A549 (cell line): ENCODE data around the gene RABL6. TPM values are rescaled to one million over a fixed set of nuclear protein-coding genes. Genes with fewer than 3 reads are reported as not detected.

Experiments
- ATAC-seq, 2 experiments: fragments of 200-7000 bp in 1 of 2; fragments of >200 bp in 1 of 2; cut with Nextera tagmentation in 1 of 2; cut with Tn5 transposase in 1 of 2; 3 replicates each; pipeline versions ENCODE4 v1.8.0 to v1.9.1; 2018 to 2020; ENCODE audit warnings: mild to moderate bottlenecking in 1 of 2, moderate library complexity in 1 of 2
- CTCF ChIA-PET: fragments of 300-600 bp; sonication (Branson Sonifier 250); formaldehyde crosslinking; extraction: SDS; loops from one replicate; lab custom pipeline; 2021; ENCODE audit warnings: antibody characterized with exemption, inconsistent platforms; lab: Yijun Ruan, JAX
- POLR2A ChIA-PET: fragments of 350-600 bp; formaldehyde crosslinking; extraction: SDS; loops from one replicate; lab custom pipeline; 2021; ENCODE audit warnings: antibody characterized with exemption, inconsistent platforms; lab: Yijun Ruan, JAX
- DNase-seq, 2 experiments: peaks; one replicate each; pipeline versions ENCODE4 v3.0.0 to v3.0.0-alpha.2; 2011 to 2016; ENCODE audit warnings: low read depth in 1 of 2, low spot score in 1 of 2
- FAIRE-seq: peaks from 2 replicates; lab custom pipeline; 2011; peaks lifted over from hg19 to GRCh38; lab: Jason Lieb, UNC
- H3K27ac ChIP-seq, 2 experiments: fragments of >200 bp; sonication (Bioruptor Twin); formaldehyde crosslinking; 3 replicates each; pipeline ENCODE4 v1.5.1; 2016 to 2017
- H3K4me1 ChIP-seq: fragments of >200 bp; sonication (Bioruptor Twin); formaldehyde crosslinking; 3 replicates; pipeline ENCODE4 v1.6.1; 2016
- H3K4me2 ChIP-seq: fragments of >200 bp; sonication (Bioruptor Twin); formaldehyde crosslinking; 3 replicates; pipeline ENCODE4 v1.6.1; 2016
- H3K4me3 ChIP-seq: fragments of >200 bp; sonication (Bioruptor Twin); formaldehyde crosslinking; 3 replicates; pipeline ENCODE4 v1.5.1; 2016
- H3K9me3 ChIP-seq: fragments of >200 bp; sonication (Bioruptor Twin); formaldehyde crosslinking; 3 replicates; pipeline ENCODE4 v1.6.1; 2016
- ATOH8 ChIP-seq: fragments of 250-450 bp; sonication (Bioruptor Pico); IDR thresholded peaks from 2 replicates; pipeline ENCODE4 v1.5.0; 2020; ENCODE audit warnings: low read depth, mild to moderate bottlenecking, moderate library complexity
- BCL3 ChIP-seq: fragments of >200 bp; sonication (Bioruptor Twin); formaldehyde crosslinking; IDR thresholded peaks from 3 replicates; pipeline ENCODE4 v1.6.1; 2016
- BHLHE40 ChIP-seq: IDR thresholded peaks from 2 replicates; pipeline ENCODE4 v1.6.1; 2012; ENCODE audit warnings: low read depth, low read length, inconsistent platforms
- CHD4 ChIP-seq: fragments of 200-600 bp; sonication (generic); IDR thresholded peaks from 2 replicates; pipeline ENCODE4 v1.6.1; 2016; ENCODE audit warnings: antibody characterized with exemption, mild to moderate bottlenecking, borderline replicate concordance
- E2F6 ChIP-seq: IDR thresholded peaks from 2 replicates; pipeline ENCODE4 v1.6.1; 2012; ENCODE audit warnings: low read depth, borderline replicate concordance
- FOSB ChIP-seq: fragments of 250-450 bp; sonication (Bioruptor Pico); IDR thresholded peaks from 2 replicates; pipeline ENCODE4 v1.5.0; 2020; ENCODE audit warnings: mild to moderate bottlenecking, moderate library complexity
- FOXS1 ChIP-seq: fragments of 250-450 bp; sonication (Bioruptor Pico); IDR thresholded peaks from 2 replicates; pipeline ENCODE4 v1.5.0; 2020; ENCODE audit warnings: mild to moderate bottlenecking, moderate library complexity
- HES2 ChIP-seq: fragments of >200 bp; sonication (Bioruptor Twin); formaldehyde crosslinking; IDR thresholded peaks from 2 replicates; pipeline ENCODE4 v1.6.1; 2016
- HMGXB4 ChIP-seq: fragments of 250-450 bp; sonication (Bioruptor Pico); IDR thresholded peaks from 2 replicates; pipeline ENCODE4 v1.5.0; 2021; ENCODE audit warnings: mild to moderate bottlenecking, moderate library complexity, borderline replicate concordance
- HOXA7 ChIP-seq: fragments of 250-450 bp; sonication (Bioruptor Pico); IDR thresholded peaks from 2 replicates; pipeline ENCODE4 v1.5.0; 2020; ENCODE audit warnings: mild to moderate bottlenecking, moderate library complexity
- JUNB ChIP-seq: fragments of >200 bp; sonication (Bioruptor Twin); formaldehyde crosslinking; IDR thresholded peaks from 2 replicates; pipeline ENCODE4 v1.6.1; 2016
- MYC ChIP-seq: IDR thresholded peaks from 2 replicates; pipeline ENCODE4 v1.6.1; 2012; ENCODE audit warnings: mild to moderate bottlenecking, inconsistent platforms, low read length, improper control_type of control experiment, borderline replicate concordance
- NPAS2 ChIP-seq: fragments of 250-450 bp; sonication (Bioruptor Pico); IDR thresholded peaks from 2 replicates; pipeline ENCODE4 v1.8.0; 2022; ENCODE audit warnings: mild to moderate bottlenecking, moderate library complexity, borderline replicate concordance
- NR3C1 ChIP-seq: fragments of >200 bp; sonication (Bioruptor Twin); formaldehyde crosslinking; IDR thresholded peaks from 3 replicates; pipeline ENCODE4 v1.6.1; 2017
- POLR2A ChIP-seq: IDR thresholded peaks from 2 replicates; pipeline ENCODE4 v1.6.1; 2012; ENCODE audit warnings: mild to moderate bottlenecking, low read length
- RCOR1 ChIP-seq: fragments of 150-350 bp; IDR thresholded peaks from 2 replicates; pipeline ENCODE4 v1.6.1; 2014; ENCODE audit warnings: antibody characterized with exemption, low read length, low read depth
- REST ChIP-seq: fragments of 200-600 bp; sonication (generic); IDR thresholded peaks from 2 replicates; pipeline ENCODE4 v1.6.1; 2016; ENCODE audit warnings: antibody characterized with exemption, mild to moderate bottlenecking, moderate library complexity
- RNF2 ChIP-seq: fragments of 200-600 bp; sonication (generic); IDR thresholded peaks from 2 replicates; pipeline ENCODE4 v1.6.1; 2016; ENCODE audit warnings: low read depth, mild to moderate bottlenecking, antibody characterized with exemption, moderate library complexity, borderline replicate concordance
- USF2 ChIP-seq: fragments of 450-650 bp; IDR thresholded peaks from 2 replicates; pipeline ENCODE4 v1.6.1; 2014; ENCODE audit warnings: antibody characterized with exemption
- ZFP36 ChIP-seq: fragments of 450-650 bp; IDR thresholded peaks from 2 replicates; pipeline ENCODE4 v1.6.1; 2014; ENCODE audit warnings: borderline replicate concordance; ENCODE audit not compliant: partially characterized antibody
- ZSCAN20 ChIP-seq: fragments of 250-450 bp; sonication (Bioruptor Pico); IDR thresholded peaks from 2 replicates; pipeline ENCODE4 v1.8.0; 2022; ENCODE audit warnings: mild to moderate bottlenecking, moderate library complexity
- WGBS: methylation state at CpG from one replicate; pipeline ENCODE4 v1.1.6; 2017; ENCODE audit errors: missing lambda C conversion rate; 5-methylcytosine and 5-hydroxymethylcytosine counted together
- polyA plus RNA-seq, 4 experiments: library from polyadenylated mRNA; depleted of rRNA in 3 of 4; stranded (reverse); fragments of >200 nt; fragmentation: RNase III in 1 of 4; extraction: RNeasy Plus Mini Kit Qiagen cat#74134 plus additional on column Dnase treatment in 1 of 4; gene quantifications; 2 replicates in 3 of 4; 3 replicates in 1 of 4; pipeline ENCODE4 v1.2.3, GENCODE V29; 2011 to 2017

The RABL6 gene
- polyA plus RNA-seq, 2 of the 4 experiments (the other 2 are of a cell fraction) = 46.8 to 71.4 TPM

GRCh38 chr9:136875155-136875554 lies 67.4 kb downstream of the RABL6 start:
- Histone ChIP-seq H3K4me2 (no peak overlapping the region), H3K4me3 (no peak overlapping the region), H3K4me1 (no peaks in the 10 kb centered on the region), H3K9me3 (peaks cover 23% of the 10 kb centered on the region; the same call in 2 of the 3 replicates), H3K27ac (no peak overlapping the region)
- no peak for TF ChIP-seq ZSCAN20 (CRISPR knock-in tag)
- no peak for TF ChIP-seq POLR2A
- TF ChIP-seq BCL3 = no peak
- no peak for TF ChIP-seq NR3C1
- TF ChIP-seq FOXS1 (CRISPR knock-in tag) = no peak
- TF ChIP-seq REST = no peak
- no peak for TF ChIP-seq HES2
- TF ChIP-seq RCOR1 = no peak
- no peak for TF ChIP-seq HOXA7 (CRISPR knock-in tag)
- no peak for TF ChIP-seq RNF2
- TF ChIP-seq ATOH8 (CRISPR knock-in tag) = no peak
- TF ChIP-seq JUNB = no peak
- TF ChIP-seq FOSB (CRISPR knock-in tag) = no peak
- no peak for TF ChIP-seq CHD4
- TF ChIP-seq ZFP36 = no peak
- TF ChIP-seq BHLHE40 = no peak
- TF ChIP-seq MYC = no peak
- no peak for FAIRE-seq
- ChIA-PET POLR2A (interaction anchor here (0.7 to 1.1 kb wide), 3 partner anchors 9 to 348 kb away, joined by 3 to 4 read pairs (median 4); partner anchors contain the start of gene EDF1), CTCF (interaction anchor here (1.4 kb wide), 1 partner anchor 11 kb away, joined by 5 read pairs; the partner anchor contains the start of gene TRAF2)
- DNase-seq = no peak
- 92% methylated on average over 6 of the region's 6 CpGs for WGBS
- ATAC-seq = no peak

- CTCF ChIA-PET = no interaction called here
- ATAC-seq = no peak
- Histone ChIP-seq H3K27ac (no peak overlapping the region), H3K4me1 (peaks cover 4% of the 10 kb centered on the region), H3K4me3 (no peak overlapping the region), H3K4me2 (no peak overlapping the region), H3K9me3 (peaks cover 10% of the 10 kb centered on the region; the same call in 2 of the 3 replicates)
- WGBS = 82% methylated on average over 5 of the region's 5 CpGs
- DNase-seq = no peak
- POLR2A ChIA-PET = no interaction called here
- FAIRE-seq = no peak
- TF ChIP-seq E2F6 (no peak), NPAS2 (CRISPR knock-in tag) (no peak), USF2 (no peak), HMGXB4 (no peak)
Measured at GRCh38 chr9:136876476-136876875, 68.7 kb downstream of the RABL6 start.
